IPS-18a (cell line): ENCODE data around the gene SMARCD1.
"Not testable (repeated sequence)": the region's sequence is repeated elsewhere in the genome, so short reads cannot be mapped to it uniquely, and the experiment has no call there.

Experiments
- H3K27ac ChIP-seq: one replicate; pipeline ENCODE4 v1.5.1; 2013; ENCODE audit warnings: low read length
- H3K27me3 ChIP-seq: one replicate; pipeline ENCODE4 v1.6.1; 2013; ENCODE audit warnings: mild to moderate bottlenecking, low read length; ENCODE audit not compliant: control insufficient read depth, insufficient read depth
- H3K36me3 ChIP-seq: one replicate; pipeline ENCODE4 v1.6.1; 2013; ENCODE audit warnings: low read depth, low read length; ENCODE audit not compliant: control insufficient read depth
- H3K4me1 ChIP-seq: one replicate; pipeline ENCODE4 v1.6.1; 2013; ENCODE audit warnings: low read depth, low read length; ENCODE audit not compliant: control insufficient read depth
- H3K4me3 ChIP-seq: one replicate; pipeline ENCODE4 v1.5.1; 2013; ENCODE audit warnings: low read length
- H3K9ac ChIP-seq: one replicate; pipeline ENCODE4 v1.6.1; 2013; ENCODE audit warnings: mild to moderate bottlenecking, low read length, moderate library complexity
- H3K9me3 ChIP-seq: one replicate; pipeline ENCODE4 v1.6.1; 2013; ENCODE audit warnings: low read depth, low read length; ENCODE audit not compliant: control insufficient read depth

The SMARCD1 gene

GRCh38 chr12:50127546-50127945 is 42.4 kb downstream of the SMARCD1 start:
- Histone ChIP-seq H3K9ac (no peak overlapping the region), H3K4me3 (no peak overlapping the region), H3K36me3 (peaks cover 28% of the 10 kb centered on the region), H3K27ac (no peak overlapping the region), H3K4me1 (no peaks in the 10 kb centered on the region), H3K27me3 (no peaks in the 10 kb centered on the region), H3K9me3 (no peaks in the 10 kb centered on the region)

- no peaks in the 10 kb centered on the region for H3K4me1 ChIP-seq
- H3K36me3 ChIP-seq: peaks cover 38% of the 10 kb centered on the region
- no peak overlapping the region for H3K9ac ChIP-seq
- no peaks in the 10 kb centered on the region for H3K27me3 ChIP-seq
- no peaks in the 10 kb centered on the region for H3K9me3 ChIP-seq
- no peak overlapping the region for H3K27ac ChIP-seq
- H3K4me3 ChIP-seq: no peak overlapping the region
These were observed 44.1 kb downstream of the SMARCD1 start for GRCh38 chr12:50129290-50129689.

GRCh38 chr12:50132505-50133135 is 47.5 kb downstream of the SMARCD1 start:
- H3K4me3 ChIP-seq: no peak overlapping the region
- H3K4me1 ChIP-seq: no peaks in the 10 kb centered on the region
- H3K27me3 ChIP-seq: no peaks in the 10 kb centered on the region
- no peak overlapping the region for H3K9ac ChIP-seq
- H3K9me3 ChIP-seq: no peaks in the 10 kb centered on the region
- H3K27ac ChIP-seq: no peak overlapping the region
- H3K36me3 ChIP-seq: peaks cover 59% of the 10 kb centered on the region

GRCh38 chr12:50142993-50143392 is 57.9 kb downstream of the SMARCD1 start:
- Histone ChIP-seq H3K27me3 (no peaks in the 10 kb centered on the region), H3K27ac (no peak overlapping the region), H3K9ac (no peak overlapping the region), H3K4me3 (no peak overlapping the region), H3K36me3 (peaks cover 28% of the 10 kb centered on the region), H3K4me1 (peaks cover 2% of the 10 kb centered on the region), H3K9me3 (no peaks in the 10 kb centered on the region)

GRCh38 chr12:50145439-50145838 is 60.3 kb downstream of the SMARCD1 start:
- Histone ChIP-seq H3K27ac (no peak overlapping the region), H3K27me3 (no peaks in the 10 kb centered on the region), H3K9ac (no peak overlapping the region), H3K4me3 (no peak overlapping the region), H3K9me3 (no peaks in the 10 kb centered on the region), H3K4me1 (peaks cover 2% of the 10 kb centered on the region), H3K36me3 (peaks cover 14% of the 10 kb centered on the region)

- no peak overlapping the region for H3K27ac ChIP-seq
- H3K9ac ChIP-seq: no peak overlapping the region
- H3K9me3 ChIP-seq: no peaks in the 10 kb centered on the region
- H3K27me3 ChIP-seq: no peaks in the 10 kb centered on the region
- H3K4me1 ChIP-seq: peaks cover 2% of the 10 kb centered on the region
- no peak overlapping the region for H3K4me3 ChIP-seq
- H3K36me3 ChIP-seq: peaks cover 3% of the 10 kb centered on the region
These were observed 62.1 kb downstream of the SMARCD1 start for GRCh38 chr12:50147281-50147680.

GRCh38 chr12:50148011-50148410 is 62.9 kb downstream of the SMARCD1 start:
- not testable (repeated sequence) for H3K4me3 ChIP-seq, H3K36me3 ChIP-seq, H3K27me3 ChIP-seq, H3K9ac ChIP-seq, H3K27ac ChIP-seq, H3K9me3 ChIP-seq, H3K4me1 ChIP-seq

- H3K9me3 ChIP-seq: no peaks in the 10 kb centered on the region
- peaks cover 2% of the 10 kb centered on the region for H3K4me1 ChIP-seq
- no peak overlapping the region for H3K27ac ChIP-seq
- H3K4me3 ChIP-seq: no peak overlapping the region
- no peak overlapping the region for H3K9ac ChIP-seq
- no peaks in the 10 kb centered on the region for H3K27me3 ChIP-seq
- H3K36me3 ChIP-seq: peaks cover 2% of the 10 kb centered on the region
These were observed 64.2 kb downstream of the SMARCD1 start for GRCh38 chr12:50149311-50149710.
